DMS 273 (cell line): ENCODE data around the gene HSPBP1.

Experiments used
- DNase-seq: peaks from one replicate; lab custom pipeline; 2025; ENCODE audit not compliant: unreplicated experiment; lab: John Stamatoyannopoulos, UW

HSPBP1 gene

GRCh38 chr19:55256562-55257460, 23.1 kb downstream of the HSPBP1 start:
- DNase-seq: no peak

DNA sequence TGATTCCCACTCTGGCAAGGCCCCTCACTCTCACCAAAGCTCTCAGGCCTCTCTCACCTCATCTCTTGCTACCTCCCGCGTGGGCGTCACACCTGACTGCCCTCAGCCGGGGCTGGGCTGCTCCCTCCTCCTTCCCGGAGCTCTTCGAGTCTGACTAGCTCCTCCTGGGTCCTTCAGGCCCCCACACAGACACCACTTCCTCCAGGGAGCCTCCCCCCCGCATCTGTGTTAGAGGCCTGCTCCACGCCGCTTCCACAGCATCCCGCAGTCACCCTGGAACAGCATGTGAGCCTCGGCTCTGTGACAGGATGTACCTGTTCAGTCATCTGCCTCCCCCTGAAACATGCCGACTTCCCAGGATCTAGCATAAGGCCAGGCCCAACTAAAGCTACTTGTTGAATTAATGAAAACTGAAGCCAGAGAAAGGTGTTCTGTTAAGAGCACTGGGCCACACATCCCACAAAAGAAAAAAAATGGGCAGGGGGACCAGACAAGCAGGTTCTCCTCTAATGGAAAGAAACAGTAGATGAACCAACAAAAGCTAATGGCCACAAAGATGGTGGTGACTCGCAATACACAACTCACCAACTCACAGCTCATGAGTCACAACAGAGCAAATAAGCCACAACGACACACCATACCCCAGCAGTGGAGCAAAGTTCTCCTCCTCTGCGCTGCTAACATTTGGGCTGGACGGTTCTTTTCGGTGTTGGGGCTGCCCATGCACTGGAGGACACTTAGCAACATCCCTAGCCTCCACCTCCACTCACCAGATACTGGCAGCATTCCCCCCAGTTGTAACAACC, 24.1 kb downstream of the HSPBP1 start:
- no peak for DNase-seq

GRCh38 chr19:55254625-55254977, 25.3 kb downstream of the HSPBP1 start:
- no peak for DNase-seq

DNA sequence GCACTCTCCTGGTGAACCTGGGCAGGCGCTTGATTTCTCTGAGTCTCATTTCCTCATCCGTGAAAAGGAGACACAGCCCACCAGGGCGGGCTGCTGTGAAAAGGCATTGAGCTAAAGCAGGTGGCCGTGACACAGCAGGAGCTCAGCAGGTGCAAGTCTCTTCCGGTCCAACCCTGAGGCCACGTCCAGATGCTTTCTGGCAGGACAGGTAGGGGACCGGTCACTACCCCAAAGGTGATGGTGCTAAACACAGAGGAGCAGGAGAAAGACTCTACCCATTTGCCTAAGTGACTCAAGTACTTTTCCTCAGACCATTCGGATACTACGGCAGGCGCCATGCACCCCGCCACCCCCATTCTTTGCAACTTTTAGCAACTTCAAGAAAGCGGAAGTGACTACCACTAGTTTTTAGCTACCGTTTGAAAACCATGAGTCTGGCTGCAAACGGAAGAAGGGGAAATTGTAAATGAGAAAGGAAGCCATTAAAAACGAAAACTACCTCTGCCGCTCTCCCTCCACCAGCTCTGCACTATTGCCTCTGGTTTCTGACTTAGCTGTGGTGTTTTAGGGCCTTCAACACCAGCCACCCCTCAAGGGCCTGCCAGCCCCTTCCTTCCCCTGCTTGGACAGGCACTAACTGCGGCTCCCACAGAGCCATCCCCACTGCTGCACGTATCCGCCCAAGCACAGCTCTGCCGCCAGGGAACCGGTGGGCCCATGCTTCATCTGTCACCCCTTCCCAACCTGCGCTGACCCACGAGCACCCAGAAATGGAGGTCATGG, 25.9 kb downstream of the HSPBP1 start:
- no peak for DNase-seq

DNA sequence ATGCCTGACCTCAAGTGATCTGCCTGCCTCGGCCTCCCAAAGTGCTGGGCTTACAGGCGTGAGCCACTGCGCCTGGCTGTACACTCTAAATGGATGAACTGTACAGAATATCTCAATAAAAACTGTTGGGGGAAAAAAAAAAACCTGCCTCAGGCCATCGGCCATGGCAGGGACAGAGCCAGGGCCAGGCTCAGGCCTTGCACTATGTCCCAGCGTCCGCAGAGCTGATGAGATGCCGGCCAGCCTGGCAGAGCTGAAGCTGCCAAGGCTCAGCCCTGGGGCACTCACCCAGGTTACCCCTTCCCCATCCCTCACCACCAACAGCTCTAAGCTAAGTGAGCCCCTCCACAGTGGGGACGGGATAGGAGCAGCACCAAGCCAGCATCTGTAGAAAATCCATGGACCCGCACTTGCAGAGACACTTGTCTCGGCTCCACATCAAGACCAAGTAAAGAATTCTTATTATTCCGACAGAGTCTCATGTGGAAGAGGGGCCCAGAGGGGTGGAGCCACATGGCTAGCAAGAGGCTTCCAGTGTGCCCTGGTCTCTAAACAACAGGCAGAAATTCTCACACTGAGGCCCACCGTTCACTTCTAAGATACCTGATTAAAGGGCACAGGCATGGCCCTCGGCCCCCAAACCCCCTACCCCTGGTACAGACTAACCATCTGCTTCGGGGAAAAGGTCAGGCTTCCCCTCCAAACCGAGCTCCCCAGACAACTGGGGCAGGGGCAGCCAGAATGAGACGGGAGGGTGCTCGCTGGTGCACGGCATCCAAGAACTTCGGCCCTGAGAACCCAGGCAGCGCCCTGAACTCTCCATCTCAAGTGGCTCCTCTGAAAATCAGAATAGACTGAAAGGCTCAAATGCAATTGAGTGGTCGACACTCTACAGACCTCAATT, 26.9 kb downstream of the HSPBP1 start:
- DNase-seq: no peak

- DNase-seq: no peak
These were observed 28.4 kb downstream of the HSPBP1 start for GRCh38 chr19:55251341-55252081.

GRCh38 chr19:55250262-55251036, 29.5 kb downstream of the HSPBP1 start:
- no peak for DNase-seq

DNA sequence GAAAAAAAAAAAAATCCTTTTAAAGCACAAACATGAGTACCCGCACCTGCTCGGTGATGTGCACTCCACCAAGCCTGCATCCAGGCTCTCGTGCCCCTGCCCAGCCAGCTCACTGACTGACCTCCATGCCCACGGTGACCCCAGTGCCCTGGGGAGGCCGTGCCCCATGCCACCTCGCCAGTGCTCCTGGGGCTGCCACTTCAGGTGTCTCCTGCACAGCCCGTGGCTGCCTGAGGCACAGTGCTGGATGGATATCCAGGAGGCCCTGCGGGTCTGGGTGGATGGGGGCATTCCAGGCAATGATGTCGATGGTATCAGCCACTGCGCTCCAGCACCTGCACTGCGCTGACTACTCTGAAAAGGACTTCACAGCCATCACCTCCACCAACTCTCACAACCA, 30.1 kb downstream of the HSPBP1 start:
- no peak for DNase-seq

GRCh38 chr19:55248704-55249103, 31.2 kb downstream of the HSPBP1 start:
- no peak for DNase-seq

DNA sequence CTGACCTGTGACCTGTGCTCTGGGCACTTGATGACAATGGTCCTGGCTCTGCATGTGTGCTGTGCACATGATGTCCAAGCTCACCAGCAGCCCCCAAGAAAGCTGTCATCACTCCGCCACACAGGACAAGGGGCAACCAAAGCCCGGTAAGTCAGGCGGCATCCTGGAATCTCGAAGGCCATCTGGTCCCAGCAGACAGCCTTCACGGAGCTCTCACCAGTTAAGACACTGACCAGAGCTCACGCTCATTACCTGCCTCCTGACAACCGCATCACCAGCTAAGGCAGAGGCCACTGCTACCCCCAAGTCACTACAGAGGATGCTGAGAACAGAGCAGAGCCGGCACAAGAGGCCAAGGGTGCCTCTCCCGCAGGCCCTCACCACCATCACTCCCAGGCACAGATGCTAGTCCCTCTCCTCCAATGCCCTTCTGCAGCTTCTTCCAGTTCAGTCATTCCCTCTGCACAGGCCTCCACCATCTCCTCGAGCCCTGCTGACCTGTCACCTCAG, 31.7 kb downstream of the HSPBP1 start:
- DNase-seq: no peak

GRCh38 chr19:55247621-55248099, 32.2 kb downstream of the HSPBP1 start:
- DNase-seq: no peak

DNA sequence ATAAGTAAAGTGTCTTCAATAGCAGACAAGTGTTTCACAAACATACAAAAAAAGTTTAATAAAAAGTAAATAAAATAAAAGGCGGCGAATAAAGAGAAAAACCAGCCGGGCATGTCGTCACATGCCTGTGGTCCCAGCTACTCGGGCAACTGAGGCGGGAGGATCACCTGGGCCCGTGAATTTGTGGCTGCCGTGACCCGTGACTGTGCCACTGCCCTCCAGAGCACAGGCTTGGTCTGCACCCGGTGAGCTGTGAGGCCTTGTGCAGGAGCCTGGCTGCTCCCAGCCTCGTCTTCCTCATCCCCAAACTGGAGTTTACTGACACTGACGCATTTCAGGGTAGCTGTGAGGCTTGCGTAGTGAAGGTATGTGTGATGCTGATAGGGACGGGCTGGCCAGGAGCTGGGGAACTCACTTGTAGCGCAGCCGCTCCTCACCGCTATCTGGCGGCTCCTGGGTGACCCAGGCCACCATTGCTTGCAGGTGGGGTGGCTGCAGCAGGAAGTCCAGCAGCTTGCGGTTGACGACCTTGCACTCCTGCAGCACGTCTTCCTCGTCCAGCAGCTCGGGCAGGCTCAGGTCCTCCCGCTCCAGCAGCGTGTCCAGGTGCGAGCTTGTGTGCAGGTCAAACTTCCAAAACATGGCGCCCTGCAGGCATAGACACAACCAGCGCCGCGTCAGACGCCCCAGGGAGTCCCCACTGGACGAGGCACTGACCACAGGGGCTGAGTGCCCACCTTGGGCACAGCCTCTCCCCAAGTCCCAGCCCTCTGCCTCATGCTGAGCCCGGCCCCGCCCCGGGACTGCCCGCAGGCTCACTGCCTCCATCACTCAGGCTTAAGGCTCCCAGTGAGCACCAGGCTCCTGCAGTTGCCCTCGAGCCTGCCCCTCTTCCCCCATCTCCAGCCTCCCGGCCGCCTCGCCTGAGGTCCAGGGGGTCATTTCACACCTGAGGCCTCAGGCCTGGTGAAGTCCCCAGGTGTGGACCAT, 33.2 kb downstream of the HSPBP1 start:
- DNase-seq: no peak

GRCh38 chr19:55245236-55245904, 34.5 kb downstream of the HSPBP1 start:
- DNase-seq: no peak

GRCh38 chr19:55244004-55244680, 35.8 kb downstream of the HSPBP1 start:
- DNase-seq: no peak

GRCh38 chr19:55242517-55242916, 37.4 kb downstream of the HSPBP1 start:
- no peak for DNase-seq

- DNase-seq: no peak
These were observed 37.9 kb downstream of the HSPBP1 start for GRCh38 chr19:55241935-55242464.
